Body of pancreas (tissue), 4 donors: Measurements from ENCODE around the gene ASXL1.
A peak's percentile ranks its signal among the peaks of the same experiment; 100 is the strongest.

Source experiments
- CTCF ChIP-seq, 7 experiments: fragments of 450-650 bp in 4 of 7; fragments of 200-600 bp in 3 of 7; sonication (generic) in 3 of 7; IDR thresholded peaks; one replicate each; pipeline ENCODE4 v1.5.1; 2016 to 2019; ENCODE audit warnings: antibody characterized with exemption in 7 of 7
- POLR2A ChIP-seq, 3 donors: fragments of 450-650 bp; IDR thresholded peaks; one replicate each; pipeline ENCODE4 v1.6.1; 2016; ENCODE audit warnings: antibody characterized with exemption in 3 of 3, mild to moderate bottlenecking in 2 of 3

GRCh38 chr20:32332614-32333013 lies 25.5 kb upstream of the ASXL1 start:
- no peak for TF ChIP-seq CTCF (IDR thresholded peaks at IDR 0.05)
- TF ChIP-seq POLR2A (IDR thresholded peaks at IDR 0.05), result peak in 1 of 3 donors; percentile 41
